ENCODE data around the gene PHGDH.

Gene PHGDH

DNA sequence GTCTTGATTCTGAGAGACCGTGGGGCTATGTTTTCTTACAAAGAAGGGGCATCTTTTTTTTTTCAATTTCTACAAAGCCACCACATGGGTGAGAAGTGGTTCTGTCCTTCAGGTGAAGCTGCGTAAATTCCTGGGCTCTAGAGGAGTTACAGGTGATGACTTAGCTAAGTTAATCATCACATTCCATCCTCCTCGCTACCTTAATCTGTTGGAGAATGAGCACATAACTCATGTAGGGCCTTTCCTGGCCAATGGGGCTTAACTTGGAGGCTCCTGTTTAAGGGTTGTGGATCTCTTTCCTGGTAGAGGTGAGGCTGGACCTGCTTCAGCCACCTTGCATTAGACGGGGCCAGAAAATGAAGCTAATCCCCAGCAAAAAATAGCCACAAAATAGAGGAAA is 79.6 kb downstream of the PHGDH start:
- DNase-seq (ENCODE audit: low read depth) = no peak
